SK-N-SH (cell line): Measurements from ENCODE around the gene MUC5AC. TPM values are rescaled to one million over a fixed set of nuclear protein-coding genes. Genes with fewer than 3 reads are reported as not detected.
A peak's percentile ranks its signal among the peaks of the same experiment; 100 is the strongest.

Experiments used
- CTCF ChIA-PET: fragments of 300-600, 350-600 bp; formaldehyde crosslinking; extraction: SDS; loops from one replicate; lab custom pipeline; 2021; lab: Yijun Ruan, JAX
- POLR2A ChIA-PET: fragments of 350-600 bp; sonication (Branson Sonifier 250); formaldehyde crosslinking; extraction: SDS; loops from one replicate; lab custom pipeline; 2020; ENCODE audit warnings: antibody characterized with exemption, inconsistent platforms; lab: Yijun Ruan, JAX
- DNase-seq: peaks from one replicate; pipeline ENCODE4 v3.0.0; 2012
- H2AFZ ChIP-seq: fragments of 200-600 bp; sonication (generic); 2 replicates; pipeline ENCODE4 v1.8.1; 2016; ENCODE audit warnings: antibody characterized with exemption, mild to moderate bottlenecking, low read depth
- H3F3A ChIP-seq: fragments of 200-600 bp; sonication (generic); replicated peaks from 2 replicates; pipeline ENCODE3; 2016; ENCODE audit warnings: antibody characterized with exemption, mild to moderate bottlenecking; ENCODE audit not compliant: insufficient read depth
- H3K27ac ChIP-seq, 2 experiments: fragments of 200-500 bp in 1 of 2; fragments of 200-600 bp in 1 of 2; sonication (Bioruptor generic) in 1 of 2; sonication (generic), shearing (Covaris generic) in 1 of 2; 2 replicates each; pipeline versions ENCODE4 v1.5.1 to v1.6.1; 2014 to 2016; ENCODE audit warnings: low read depth in 2 of 2, inconsistent platforms in 1 of 2, low read length in 1 of 2, mild to moderate bottlenecking in 1 of 2, mixed read lengths in 1 of 2
- H3K27me3 ChIP-seq: fragments of 200-600 bp; sonication (generic), shearing (Covaris generic); 2 replicates; pipeline ENCODE4 v1.6.1; 2016; ENCODE audit warnings: mixed run types; ENCODE audit not compliant: insufficient read depth
- H3K36me3 ChIP-seq, 2 experiments: fragments of 200-500 bp in 1 of 2; fragments of 200-600 bp in 1 of 2; sonication (Bioruptor generic) in 1 of 2; sonication (generic) in 1 of 2; replicated peaks in 1 of 2; 2 replicates each; pipeline versions ENCODE3 to v1.5.1; 2014 to 2016; ENCODE audit warnings: low read length in 1 of 2, mild to moderate bottlenecking in 1 of 2; ENCODE audit not compliant: insufficient read depth in 2 of 2, control insufficient read depth in 1 of 2
- H3K4me1 ChIP-seq, 2 experiments: fragments of 200-500 bp in 1 of 2; fragments of 200-600 bp in 1 of 2; sonication (Bioruptor generic) in 1 of 2; sonication (generic), shearing (Covaris generic) in 1 of 2; 2 replicates each; pipeline versions ENCODE4 v1.5.1 to v1.6.1; 2014 to 2016; ENCODE audit warnings: low read depth in 1 of 2, low read length in 1 of 2, mixed run types in 1 of 2; ENCODE audit not compliant: insufficient read depth in 2 of 2, control insufficient read depth in 1 of 2
- H3K4me2 ChIP-seq: fragments of 200-600 bp; sonication (generic), shearing (Covaris generic); 2 replicates; pipeline ENCODE4 v1.6.1; 2017; ENCODE audit warnings: mixed run types
- H3K4me3 ChIP-seq, 2 experiments: fragments of 200-500 bp in 1 of 2; fragments of 200-600 bp in 1 of 2; sonication (Bioruptor generic) in 1 of 2; sonication (generic), shearing (Covaris generic) in 1 of 2; 2 replicates each; pipeline versions ENCODE4 v1.5.1 to v1.8.1; 2014 to 2016; ENCODE audit warnings: low read depth in 2 of 2, inconsistent platforms in 1 of 2, low read length in 1 of 2, mild to moderate bottlenecking in 1 of 2, mixed read lengths in 1 of 2, moderate library complexity in 1 of 2
- H3K79me2 ChIP-seq: fragments of 200-600 bp; sonication (generic); 2 replicates; pipeline ENCODE4 v1.8.1; 2017; ENCODE audit warnings: mild to moderate bottlenecking; ENCODE audit not compliant: insufficient read depth
- H3K9ac ChIP-seq: fragments of 200-600 bp; sonication (generic); 2 replicates; pipeline ENCODE4 v1.6.1; 2017; ENCODE audit warnings: mixed run types
- H3K9me2 ChIP-seq: fragments of 200-600 bp; sonication (generic); 2 replicates; pipeline ENCODE4 v1.6.1; 2017; ENCODE audit warnings: mixed run types
- H3K9me3 ChIP-seq: fragments of 200-600 bp; sonication (generic); 2 replicates; pipeline ENCODE4 v1.6.1; 2017; ENCODE audit warnings: mixed run types, mild to moderate bottlenecking, moderate library complexity
- H4K20me1 ChIP-seq: fragments of 200-600 bp; sonication (generic); 2 replicates; pipeline ENCODE4 v1.6.1; 2017; ENCODE audit warnings: mild to moderate bottlenecking, mixed run types; ENCODE audit not compliant: insufficient read depth
- CTCF ChIP-seq: fragments of 200-600 bp; sonication (generic); IDR thresholded peaks from 2 replicates; pipeline ENCODE4 v1.6.1; 2017; ENCODE audit warnings: antibody characterized with exemption, mild to moderate bottlenecking, moderate library complexity
- EZH2phosphoT487 ChIP-seq: fragments of 200-600 bp; sonication (generic); IDR thresholded peaks from 2 replicates; pipeline ENCODE4 v1.6.1; 2017; ENCODE audit warnings: low read depth, mixed run types, mild to moderate bottlenecking, antibody characterized with exemption, moderate library complexity, borderline replicate concordance
- FOXJ3 ChIP-seq: sonication (generic); formaldehyde crosslinking; IDR thresholded peaks from 2 replicates; pipeline ENCODE4 v1.5.1; 2020; ENCODE audit warnings: mild to moderate bottlenecking, missing genetic modification reagents
- GATA2 ChIP-seq: sonication (generic); formaldehyde crosslinking; IDR thresholded peaks from 2 replicates; pipeline ENCODE4 v1.5.0; 2020; ENCODE audit warnings: mild to moderate bottlenecking, missing genetic modification reagents
- MEF2A ChIP-seq: IDR thresholded peaks from 2 replicates; pipeline ENCODE4 v1.4.0; 2012; ENCODE audit warnings: low read depth, borderline replicate concordance
- POLR2AphosphoS5 ChIP-seq: IDR thresholded peaks from 2 replicates; pipeline ENCODE4 v1.6.1; 2012; ENCODE audit warnings: low read depth, low read length
- RCOR1 ChIP-seq: fragments of 150-350 bp; IDR thresholded peaks from 2 replicates; pipeline ENCODE4 v1.6.1; 2017; ENCODE audit warnings: antibody characterized with exemption, low read length
- SIN3A ChIP-seq: IDR thresholded peaks from 2 replicates; pipeline ENCODE4 v1.6.1; 2012; ENCODE audit warnings: low read depth, mild to moderate bottlenecking, low read length, moderate library complexity, borderline replicate concordance
- TAF1 ChIP-seq: IDR thresholded peaks from 2 replicates; pipeline ENCODE4 v1.6.1; 2012; ENCODE audit warnings: low read depth, mild to moderate bottlenecking, low read length, moderate library complexity, borderline replicate concordance
- YY1 ChIP-seq: IDR thresholded peaks from 2 replicates; pipeline ENCODE4 v1.4.0; 2012; ENCODE audit warnings: low read depth, mild to moderate bottlenecking
- WGBS: methylation state at CpG from one replicate; pipeline ENCODE4 v1.1.6; 2017; ENCODE audit warnings: low lambda C conversion rate; 5-methylcytosine and 5-hydroxymethylcytosine counted together
- polyA plus RNA-seq, 3 experiments: library from polyadenylated mRNA; depleted of rRNA; stranded (reverse); fragments of >200 nt; gene quantifications; 2 replicates each; pipeline ENCODE4 v1.2.3, GENCODE V29; 2012

The MUC5AC gene
- polyA plus RNA-seq, 1 of the 3 experiments (the other 2 are of a cell fraction) = not detected

GRCh38 chr11:1146365-1146764 is 11.4 kb upstream of the MUC5AC start:
- H3K4me3 ChIP-seq = no peak overlapping the region
- H3F3A ChIP-seq = no peaks in the 10 kb centered on the region
- H4K20me1 ChIP-seq = no peaks in the 10 kb centered on the region
- H3K36me3 ChIP-seq = no peaks in the 10 kb centered on the region
- no peak overlapping the region for H3K4me2 ChIP-seq
- no peak overlapping the region for H2AFZ ChIP-seq
- CTCF ChIA-PET = no interaction called here
- peak; percentile 15 for DNase-seq
- no peaks in the 10 kb centered on the region for H3K4me1 ChIP-seq
- no peak overlapping the region for H3K27ac ChIP-seq
- H3K9me3 ChIP-seq = no peaks in the 10 kb centered on the region; the same call in 1 of the 2 replicates
- no peak for TF ChIP-seq EZH2phosphoT487
- no peaks in the 10 kb centered on the region for H3K27me3 ChIP-seq
- H3K9ac ChIP-seq = no peak overlapping the region
- H3K9me2 ChIP-seq = no peaks in the 10 kb centered on the region
- POLR2A ChIA-PET = no interaction called here
- 39% methylated on average over 4 of the region's 21 CpGs for WGBS
- H3K79me2 ChIP-seq = no peaks in the 10 kb centered on the region

- no peak for DNase-seq
- Histone ChIP-seq H3K27ac (no peak overlapping the region), H4K20me1 (no peaks in the 10 kb centered on the region), H3K4me2 (no peak overlapping the region), H3K36me3 (no peaks in the 10 kb centered on the region), H3K4me3 (no peak overlapping the region), H3K79me2 (no peaks in the 10 kb centered on the region), H3K9me2 (no peaks in the 10 kb centered on the region), H3F3A (no peaks in the 10 kb centered on the region), H3K27me3 (no peaks in the 10 kb centered on the region), H3K9me3 (no peaks in the 10 kb centered on the region; the same call in 1 of the 2 replicates), H3K9ac (no peak overlapping the region), H2AFZ (no peak overlapping the region), H3K4me1 (no peaks in the 10 kb centered on the region)
- ChIA-PET POLR2A (no interaction called here), CTCF (no interaction called here)
- 81% methylated on average over 6 of the region's 6 CpGs for WGBS
- TF ChIP-seq RCOR1 (no peak), TAF1 (no peak), YY1 (no peak), POLR2AphosphoS5 (no peak)
Measured at GRCh38 chr11:1147792-1148191, 10.0 kb upstream of the MUC5AC start.

- CTCF ChIA-PET = no interaction called here
Measured at GRCh38 chr11:1148752-1149180, 9.0 kb upstream of the MUC5AC start.

GRCh38 chr11:1149545-1149944 is 8.2 kb upstream of the MUC5AC start:
- Histone ChIP-seq H3K9me3 (no peaks in the 10 kb centered on the region), H3K4me3 (no peak overlapping the region), H2AFZ (no peak overlapping the region), H3K27ac (no peak overlapping the region), H3F3A (no peaks in the 10 kb centered on the region), H3K4me2 (no peak overlapping the region), H3K9me2 (no peaks in the 10 kb centered on the region), H3K79me2 (no peaks in the 10 kb centered on the region), H3K27me3 (no peaks in the 10 kb centered on the region), H3K4me1 (no peaks in the 10 kb centered on the region), H3K9ac (no peak overlapping the region), H3K36me3 (no peaks in the 10 kb centered on the region), H4K20me1 (no peaks in the 10 kb centered on the region)
- ChIA-PET CTCF (no interaction called here), POLR2A (no interaction called here)
- TF ChIP-seq CTCF (no peak), SIN3A (no peak), GATA2 (no peak)
- 64% methylated on average over 15 of the region's 16 CpGs for WGBS
- DNase-seq = no peak

More at GRCh38 chr11:1148752-1149180, 9.0 kb upstream of the MUC5AC start:
- H3K9me2 ChIP-seq = no peaks in the 10 kb centered on the region
- no peaks in the 10 kb centered on the region for H3K4me1 ChIP-seq
- H3K27me3 ChIP-seq = no peaks in the 10 kb centered on the region
- TF ChIP-seq FOXJ3 (CRISPR knock-in tag) (no peak), RCOR1 (no peak), EZH2phosphoT487 (no peak), MEF2A (no peak)
- no peak overlapping the region for H3K27ac ChIP-seq
- 69% methylated on average over 7 of the region's 8 CpGs for WGBS
- H3K9me3 ChIP-seq = no peaks in the 10 kb centered on the region; the same call in 1 of the 2 replicates
- no peaks in the 10 kb centered on the region for H3K36me3 ChIP-seq
- POLR2A ChIA-PET = no interaction called here
- no peaks in the 10 kb centered on the region for H4K20me1 ChIP-seq
- DNase-seq = no peak
- no peaks in the 10 kb centered on the region for H3K79me2 ChIP-seq
- no peak overlapping the region for H3K9ac ChIP-seq
- H3F3A ChIP-seq = no peaks in the 10 kb centered on the region
- H2AFZ ChIP-seq = no peak overlapping the region
- no peak overlapping the region for H3K4me2 ChIP-seq
- no peak overlapping the region for H3K4me3 ChIP-seq
